GM18499 (cell line): ENCODE data around the gene PRODH2.
"Not testable (repeated sequence)": the region's sequence is repeated elsewhere in the genome, so short reads cannot be mapped to it uniquely, and the experiment has no call there.

Experiments used
- ATAC-seq: cut with Tn5 transposase; IDR thresholded peaks from one replicate; pipeline ENCODE4 v1.9.1; 2021; ENCODE audit warnings: moderate number of reproducible peaks; ENCODE audit not compliant: insufficient read depth, unreplicated experiment

The PRODH2 gene

DNA sequence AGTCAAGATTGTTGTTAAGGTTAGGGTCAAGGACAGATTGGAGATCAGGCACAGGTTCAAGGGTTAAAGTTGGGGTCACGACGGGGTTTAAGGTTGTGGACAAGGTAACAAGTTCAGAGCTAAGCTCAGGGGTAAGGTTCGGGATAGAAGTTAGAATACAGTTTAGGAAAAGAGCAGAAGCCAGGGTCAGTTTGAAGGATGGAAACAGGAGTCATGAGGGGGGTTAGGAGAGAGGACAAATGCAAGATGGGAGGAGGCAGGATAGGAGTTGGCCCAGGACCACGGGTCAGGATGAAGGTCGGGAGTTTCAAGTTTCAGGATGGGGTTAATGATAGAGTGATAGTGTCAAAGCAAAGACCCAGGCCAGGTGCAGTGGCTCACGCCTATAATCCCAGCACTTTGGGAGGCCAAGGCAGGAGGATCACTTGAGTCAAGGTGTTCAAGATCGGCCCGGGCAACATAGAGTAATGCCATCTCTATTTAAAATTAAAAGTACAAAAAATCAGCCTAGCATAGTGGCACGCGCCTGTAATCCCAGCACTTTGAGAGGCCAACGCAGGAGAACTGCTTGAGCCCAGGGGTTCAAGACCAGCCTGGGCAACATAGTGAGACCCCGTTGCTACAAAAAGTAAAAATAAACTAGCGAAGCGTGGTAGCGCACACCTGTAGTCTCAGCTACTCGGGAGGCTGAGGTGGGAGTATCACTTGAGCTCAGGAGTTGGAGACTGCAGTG lies 32.0 kb upstream of the PRODH2 start:
- no peak for ATAC-seq

DNA sequence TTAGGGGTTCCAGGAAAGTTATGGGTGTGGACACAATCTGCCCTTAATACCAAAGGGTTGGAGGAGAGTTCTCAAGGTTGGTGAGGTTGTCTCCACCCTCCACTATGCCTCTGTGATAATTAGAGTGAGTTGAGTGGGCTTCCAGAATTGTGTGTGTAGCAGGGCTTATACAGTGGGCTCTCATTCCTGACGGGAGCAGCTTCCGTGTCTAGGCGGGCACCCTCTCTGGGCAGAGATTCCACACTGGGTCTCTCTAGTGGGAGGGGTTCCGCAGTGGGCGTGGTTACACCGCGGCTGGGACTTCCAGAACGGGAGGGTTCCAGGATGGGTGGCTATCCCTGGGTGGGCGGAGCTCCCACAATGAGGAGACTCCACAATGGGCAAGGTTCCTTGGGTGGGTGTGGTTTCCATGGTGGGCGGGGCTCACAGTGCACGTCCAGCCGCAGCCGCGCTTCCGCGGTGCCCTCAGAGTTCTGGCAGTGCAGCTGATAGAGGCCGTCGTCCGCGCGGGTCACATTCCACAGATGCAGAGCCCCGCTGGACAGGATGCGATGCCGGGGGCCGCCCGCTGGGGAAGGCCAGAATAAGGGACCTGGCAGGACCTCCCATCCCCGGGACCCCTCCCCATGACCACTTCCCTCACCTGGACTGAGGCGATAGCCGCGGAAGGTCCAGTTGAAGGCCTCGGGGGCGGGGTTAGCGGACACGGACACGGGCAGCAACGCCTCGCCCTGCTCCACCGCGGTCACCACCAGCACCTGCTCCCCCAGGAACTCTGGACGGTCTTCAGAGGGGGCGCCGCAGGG lies 31.2 kb upstream of the PRODH2 start:
- no peak for ATAC-seq

DNA sequence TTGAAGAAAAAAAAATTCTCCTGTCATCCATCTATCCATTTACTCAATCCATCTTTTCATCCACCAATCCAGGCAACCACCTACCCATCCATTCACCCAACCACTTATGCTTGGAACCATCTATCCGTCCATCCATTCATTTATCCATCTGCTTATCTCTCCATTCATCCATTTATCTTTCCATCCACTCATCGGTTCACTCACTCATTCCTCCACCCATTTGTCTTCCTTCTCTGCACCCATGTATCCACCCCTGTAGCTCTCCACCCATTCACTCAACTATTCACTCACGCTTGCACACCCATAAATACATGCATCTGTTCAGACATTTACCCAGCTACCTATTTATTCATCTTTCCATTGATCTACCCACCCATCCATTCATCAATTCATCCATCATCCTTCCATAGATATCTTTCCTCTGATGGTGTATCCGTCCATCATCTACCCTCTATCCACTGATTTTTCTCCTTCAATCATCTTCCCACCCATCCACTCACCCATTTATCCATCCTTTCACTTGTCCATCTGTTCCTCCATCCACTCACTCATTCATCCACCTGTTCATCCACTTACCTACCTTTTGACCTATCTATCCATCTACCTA lies 30.1 kb upstream of the PRODH2 start:
- ATAC-seq, result no peak

DNA sequence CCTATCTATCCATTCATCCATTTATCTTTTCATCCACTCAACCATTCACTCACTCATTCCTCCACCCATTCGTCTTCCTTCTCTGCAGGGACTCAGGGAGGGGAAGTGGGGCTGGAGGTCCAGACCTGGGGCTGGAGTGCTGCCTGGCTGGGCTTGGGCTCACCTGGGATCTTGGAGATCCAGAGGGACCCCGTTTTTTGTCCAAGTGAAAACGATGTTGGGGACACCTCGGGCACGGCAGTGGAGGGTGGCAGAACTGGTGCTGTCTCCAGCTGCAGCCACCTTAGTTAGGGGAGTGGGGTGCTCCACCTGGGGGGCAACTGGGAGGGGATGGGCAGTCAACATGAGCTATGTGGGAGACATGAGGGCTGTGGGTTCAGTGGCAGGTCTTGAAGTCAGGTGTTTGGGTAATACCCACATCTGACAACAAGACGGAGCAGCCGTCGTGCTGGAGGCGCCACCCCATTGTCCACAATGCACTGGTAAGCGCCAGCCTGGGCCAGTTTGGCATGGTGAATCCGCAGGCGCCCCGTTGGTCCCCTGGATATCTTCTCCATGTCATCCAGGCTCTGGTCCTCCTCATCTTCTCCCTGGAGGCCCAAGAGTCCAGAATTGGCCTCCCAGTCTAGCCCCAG lies 29.4 kb upstream of the PRODH2 start:
- ATAC-seq, result no peak

DNA sequence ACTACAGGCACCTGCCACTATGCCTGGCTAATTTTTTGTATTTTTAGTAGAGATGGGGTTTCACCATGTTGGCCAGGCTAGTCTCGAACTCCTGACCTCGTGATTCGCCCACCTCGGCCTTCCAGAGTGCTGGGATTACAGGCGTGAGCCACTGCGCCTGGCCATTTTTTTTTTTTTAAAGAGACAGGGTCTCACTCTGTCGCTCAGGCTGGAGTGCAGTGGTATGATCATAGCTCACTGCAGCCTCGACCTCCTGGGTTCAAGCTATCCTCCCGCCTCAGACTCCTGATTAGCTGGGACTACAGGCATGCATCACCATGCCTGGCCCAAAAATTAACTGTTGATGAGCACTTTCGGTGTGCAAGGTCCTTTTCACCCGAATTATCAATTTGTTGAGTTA lies 23.5 kb upstream of the PRODH2 start:
- ATAC-seq, result not testable (repeated sequence)

DNA sequence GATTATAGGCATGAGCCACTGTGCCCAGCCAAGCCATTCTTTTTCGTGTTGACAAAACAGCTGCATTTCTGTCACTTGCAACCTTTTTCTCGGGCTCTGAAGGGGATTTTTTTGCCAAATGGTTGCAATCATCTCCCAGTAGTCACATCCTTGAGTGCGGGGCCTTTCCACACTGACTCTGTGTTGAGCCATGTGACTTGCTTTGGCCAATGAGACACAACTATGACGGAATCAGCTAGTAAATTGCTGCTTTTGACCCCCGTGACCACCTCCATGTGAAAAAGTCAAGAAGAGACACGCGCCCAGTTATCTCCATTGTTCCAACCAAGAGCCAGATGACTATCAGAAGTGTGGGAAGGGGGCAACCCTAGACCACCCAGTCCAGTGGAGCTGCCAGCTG lies 21.3 kb upstream of the PRODH2 start:
- ATAC-seq, result no peak

DNA sequence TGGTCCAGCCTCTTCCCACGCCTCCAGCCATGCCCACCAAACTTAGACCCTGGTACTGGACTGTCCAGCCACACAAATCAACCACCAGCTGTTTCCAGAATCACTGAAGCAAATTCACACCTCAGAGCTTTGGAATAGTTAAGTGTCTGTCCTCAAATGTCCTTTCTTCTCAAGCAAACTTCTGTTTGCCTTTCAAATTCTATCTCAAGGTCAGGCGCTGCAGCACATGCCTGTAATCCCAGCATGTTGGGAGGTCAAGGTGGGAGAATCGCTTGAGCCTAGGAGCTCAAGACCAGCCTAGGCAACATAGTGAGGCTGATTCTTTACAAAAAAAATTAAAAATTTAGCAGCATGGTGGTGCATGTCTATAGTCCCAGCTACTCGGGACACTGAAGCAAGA lies 19.4 kb upstream of the PRODH2 start:
- no peak for ATAC-seq

DNA sequence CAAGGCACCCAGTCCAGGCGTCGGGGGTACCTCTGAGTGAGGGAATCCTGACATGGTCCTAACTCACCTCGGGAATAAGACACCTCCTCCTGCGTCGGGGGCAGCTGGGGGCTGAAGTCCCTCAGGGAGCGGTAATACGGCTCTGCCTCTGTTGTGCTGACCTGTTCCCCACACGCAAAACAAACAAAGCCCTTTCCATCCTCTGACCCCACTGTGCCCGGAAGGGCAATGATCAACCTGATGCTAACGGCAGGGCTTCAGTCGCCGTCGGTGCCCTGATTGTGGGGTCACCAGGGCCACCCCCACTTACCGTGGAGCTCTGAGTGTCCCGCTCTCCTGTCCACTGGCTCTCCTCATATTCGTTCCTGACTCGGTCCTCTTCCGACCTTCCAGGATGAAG lies 18.3 kb upstream of the PRODH2 start:
- ATAC-seq, result no peak

DNA sequence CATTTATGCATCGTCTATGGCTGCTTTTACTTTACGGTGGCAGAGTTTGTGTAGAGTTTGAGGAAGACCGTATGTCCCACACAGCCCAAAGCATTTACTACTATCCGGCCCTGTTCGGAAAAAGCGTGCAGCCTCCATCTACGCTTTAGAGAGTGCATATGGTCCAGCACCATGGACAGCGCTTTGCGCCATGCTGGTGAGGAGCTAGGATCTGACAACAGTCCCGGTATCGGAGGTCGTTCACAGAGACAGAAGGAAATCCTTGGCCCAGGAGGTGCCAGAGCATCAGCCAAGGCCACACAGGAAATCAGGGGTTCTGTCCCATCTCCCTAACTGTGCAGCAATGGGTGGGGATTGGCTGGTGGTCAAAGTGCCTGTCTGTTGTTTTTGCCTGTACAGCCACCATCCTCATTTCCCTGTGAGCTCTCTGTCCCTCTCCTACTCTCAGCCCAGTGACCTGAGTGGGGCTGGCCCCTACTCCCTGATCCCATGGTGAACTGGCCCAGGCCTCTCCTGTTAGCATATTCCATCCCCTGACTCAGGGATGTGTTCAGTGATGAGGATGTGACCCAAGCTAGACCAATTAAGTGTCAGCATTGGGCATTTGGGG lies 16.2 kb upstream of the PRODH2 start:
- no peak for ATAC-seq

DNA sequence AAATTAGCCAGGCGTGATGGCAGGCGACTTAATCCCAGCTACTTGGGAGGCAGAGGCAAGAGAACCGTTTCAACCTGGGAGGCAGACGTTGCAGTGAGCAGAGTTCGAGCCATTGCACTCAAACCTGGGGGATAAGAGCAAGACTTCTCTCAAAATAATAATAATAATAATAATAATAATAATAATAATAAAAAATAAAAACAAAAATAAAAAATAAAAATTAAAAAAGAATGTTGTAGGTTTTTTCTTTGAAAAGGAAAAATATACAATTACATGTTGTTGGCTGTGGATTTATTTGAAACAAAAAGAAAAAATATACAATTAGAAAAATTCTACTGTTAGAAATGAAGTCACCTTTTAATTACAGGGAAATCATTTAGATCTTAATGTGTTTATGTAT lies 11.5 kb upstream of the PRODH2 start:
- no peak for ATAC-seq

DNA sequence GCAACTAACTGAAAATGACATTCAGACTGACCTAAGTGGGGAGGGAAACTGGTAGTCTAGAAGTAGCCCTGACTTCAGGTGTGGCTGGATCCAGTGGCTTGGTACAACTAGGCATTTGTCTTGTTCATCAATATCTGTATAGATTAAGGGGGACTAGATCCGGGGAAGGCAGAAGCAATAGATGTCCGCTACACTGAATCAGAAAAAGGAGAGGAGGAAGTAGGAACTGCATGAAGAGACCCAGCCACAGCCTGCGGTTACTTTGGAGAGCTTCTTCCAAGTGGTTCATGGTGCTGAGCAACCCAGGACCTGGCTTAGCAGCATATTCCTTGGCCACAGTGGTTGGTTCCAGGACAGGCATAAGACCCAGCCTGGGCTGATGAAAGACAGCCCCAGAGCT lies 9.9 kb upstream of the PRODH2 start:
- no peak for ATAC-seq

DNA sequence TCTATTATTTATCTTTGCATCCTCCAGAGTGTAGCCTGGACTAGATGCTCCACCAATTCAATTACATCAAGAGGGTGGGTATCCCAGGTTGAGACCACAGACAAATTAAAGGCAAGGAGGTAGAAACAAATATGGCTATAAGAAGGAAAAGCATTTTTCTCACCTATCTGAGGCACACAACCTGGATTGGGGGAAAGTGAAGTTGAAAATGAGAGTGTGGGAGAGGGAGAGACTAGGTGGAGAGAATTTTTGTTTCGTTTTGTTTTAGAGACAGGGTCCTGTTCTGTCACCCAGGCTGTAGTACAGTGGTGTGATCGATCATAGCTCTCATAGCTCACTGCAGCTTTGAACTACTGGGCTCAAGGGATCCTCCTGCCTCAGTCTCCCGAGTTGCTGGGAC lies 5.8 kb upstream of the PRODH2 start:
- no peak for ATAC-seq

DNA sequence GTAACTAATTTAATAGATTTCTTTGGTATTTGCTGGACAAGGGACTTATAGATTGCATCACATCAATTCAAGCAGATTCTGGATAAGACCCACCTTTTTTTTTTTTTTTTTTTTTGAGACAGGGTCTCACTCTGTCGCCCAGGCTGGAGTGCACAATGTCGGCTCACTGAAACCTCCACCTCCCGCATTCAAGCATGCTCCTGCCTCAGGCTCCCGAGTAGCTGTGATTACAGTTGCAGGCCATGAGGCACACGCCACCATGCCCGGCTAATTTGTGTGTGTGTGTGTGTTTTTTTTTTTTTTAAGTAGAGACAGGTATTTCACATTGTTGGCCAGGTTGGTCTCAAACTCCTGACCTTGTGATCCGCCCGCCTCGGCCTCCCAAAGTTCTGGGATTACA lies 4.2 kb upstream of the PRODH2 start:
- no peak for ATAC-seq

DNA sequence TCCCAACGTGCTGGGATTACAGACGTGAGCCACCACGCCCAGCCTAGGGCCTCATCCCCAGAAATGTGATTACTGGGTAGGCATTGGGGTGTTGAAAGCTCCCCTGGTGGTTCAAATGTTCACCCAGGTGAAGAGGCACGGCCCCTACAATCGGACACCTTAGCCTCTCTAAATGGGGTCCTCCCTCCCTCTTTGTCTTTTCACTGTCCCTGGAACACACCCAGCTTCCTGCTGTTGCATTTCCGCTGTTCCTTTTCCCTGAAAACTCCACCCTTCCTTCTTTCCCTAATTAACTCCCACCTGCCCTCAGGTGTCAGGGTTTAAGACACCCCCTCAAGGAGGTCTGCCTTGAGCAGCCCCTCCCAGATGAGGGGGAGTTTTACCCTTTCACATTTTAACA lies 3.6 kb upstream of the PRODH2 start:
- no peak for ATAC-seq

DNA sequence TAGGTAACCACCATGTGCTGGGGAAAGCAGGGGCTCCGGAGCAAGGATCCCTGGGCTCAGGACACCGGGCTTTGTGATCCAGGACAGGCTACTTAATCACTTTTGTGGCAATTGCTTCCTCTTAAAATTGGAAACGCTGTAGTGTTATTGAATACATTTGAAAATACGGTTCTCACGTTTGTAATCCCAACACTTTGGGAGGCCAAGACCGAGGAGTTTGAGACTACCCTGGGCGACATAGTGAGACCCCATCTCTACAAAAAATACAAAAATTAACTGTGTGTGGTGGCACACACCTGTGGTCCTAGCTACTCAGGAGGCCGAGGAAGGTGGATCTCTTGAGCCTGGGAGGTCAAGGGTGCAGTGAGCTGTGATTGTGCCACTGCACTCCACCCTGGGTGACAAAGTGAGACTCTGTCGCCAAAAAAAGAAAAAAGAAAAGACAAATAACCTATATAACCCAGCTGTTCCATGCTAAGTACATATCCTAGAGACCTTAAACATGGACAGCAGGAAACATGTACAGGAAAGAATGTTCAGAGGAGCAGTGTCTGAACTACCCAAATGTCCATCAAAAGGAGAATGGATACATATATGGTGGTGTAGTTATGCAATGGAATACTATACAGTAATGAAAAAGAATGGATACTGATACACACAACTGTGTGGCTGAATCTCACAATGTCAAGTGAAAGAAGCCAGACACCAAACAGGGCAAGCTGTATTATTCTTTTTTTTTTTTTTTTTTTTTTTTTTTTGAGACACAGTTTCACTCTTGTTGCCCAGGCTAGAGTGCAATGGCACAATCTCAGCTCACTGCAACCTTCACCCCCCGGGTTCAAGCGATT lies 622 bp upstream of the PRODH2 start:
- ATAC-seq, result no peak

DNA sequence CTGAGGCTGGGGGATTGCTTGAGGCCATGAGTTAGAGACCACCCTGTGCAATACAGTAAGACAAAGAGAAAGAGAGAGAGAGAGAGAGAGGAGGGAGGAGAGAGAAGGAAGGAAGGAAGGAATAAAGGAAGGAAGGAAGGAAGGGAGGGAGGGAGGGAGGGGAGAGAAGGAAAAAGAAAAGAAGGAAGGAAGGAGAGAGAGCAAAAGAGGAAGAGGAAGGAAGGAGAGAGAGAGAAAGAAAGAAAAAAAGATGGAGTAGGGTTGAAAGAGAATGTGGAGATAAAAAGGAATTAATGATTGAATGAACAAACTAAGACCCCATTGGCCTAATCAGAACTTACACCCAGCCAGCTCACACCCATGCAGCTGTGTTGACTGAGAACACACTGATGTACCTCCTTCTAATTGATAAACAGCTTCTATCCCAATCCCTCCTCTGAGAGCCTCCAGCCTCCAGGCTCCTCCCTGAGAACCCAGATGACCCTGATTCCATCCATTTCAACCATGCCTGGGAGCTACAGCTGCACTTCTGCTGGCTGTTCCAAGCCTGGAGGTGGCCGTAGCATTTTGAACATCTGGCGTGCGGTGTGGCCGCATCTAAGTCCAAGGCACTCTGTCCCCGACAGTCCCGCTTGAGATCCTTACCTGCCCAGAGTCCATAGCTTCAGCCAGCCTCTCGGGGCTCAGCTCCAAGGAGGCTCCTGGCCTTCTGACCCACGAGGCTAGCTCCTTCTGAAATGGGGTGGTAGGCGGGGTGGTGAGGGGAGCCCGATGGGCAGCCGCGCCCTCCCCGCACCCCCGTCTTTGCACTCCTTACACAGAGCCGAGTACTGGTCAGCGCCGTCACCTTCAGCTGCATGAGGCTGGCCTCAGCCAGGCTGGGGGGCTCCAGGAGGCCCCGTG lies 1.1 kb downstream of the PRODH2 start:
- ATAC-seq, result no peak

DNA sequence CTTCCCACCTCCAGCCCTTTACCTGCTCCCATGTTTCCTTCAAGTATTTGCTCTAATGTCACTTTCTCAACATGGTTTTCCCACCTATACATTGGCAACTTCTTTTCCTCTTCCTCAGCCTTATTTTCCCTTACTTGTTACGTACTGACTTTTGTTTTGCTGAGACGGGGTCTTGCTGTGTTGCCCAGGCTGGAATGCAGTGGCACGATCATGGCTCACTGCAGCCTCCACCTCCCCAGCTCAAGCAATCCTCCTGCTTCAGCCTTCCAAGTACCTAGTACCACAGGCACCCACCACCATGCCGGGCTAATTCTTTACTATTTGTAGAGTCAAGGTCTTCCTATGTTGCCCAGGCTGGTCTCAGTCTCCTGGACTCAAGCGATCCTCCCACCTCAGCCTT lies 5.0 kb downstream of the PRODH2 start:
- ATAC-seq, result no peak

DNA sequence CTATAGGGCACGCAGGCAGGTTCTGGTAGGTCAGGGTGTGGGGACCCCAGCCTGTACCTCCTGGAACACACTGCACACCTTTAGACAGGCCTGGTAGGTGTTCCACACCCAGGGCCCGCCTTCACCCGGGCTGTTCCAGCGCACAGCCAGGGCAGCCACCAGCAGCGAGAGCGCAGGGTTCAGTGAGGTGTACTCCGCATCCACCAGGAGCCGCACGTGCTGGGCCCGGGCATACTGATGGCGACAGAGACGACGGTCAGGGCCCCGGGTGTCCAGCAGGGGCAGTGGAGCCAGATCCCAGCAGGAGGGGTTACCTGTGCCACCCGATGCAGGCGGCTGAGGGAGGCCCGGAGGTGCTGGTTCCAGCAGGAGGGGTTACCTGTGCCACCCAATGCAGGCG lies 6.0 kb downstream of the PRODH2 start:
- ATAC-seq, result no peak
